Osteocyte (in vitro differentiated cells): ENCODE results near the gene ZFYVE9. TPM values are rescaled to one million over a fixed set of nuclear protein-coding genes. Genes with fewer than 3 reads are reported as not detected.

Experiments used
- DNase-seq: peaks from one replicate; pipeline ENCODE4 v3.0.0; 2021; ENCODE audit warnings: mixed read lengths; ENCODE audit not compliant: unreplicated experiment; ENCODE audit errors: extremely low spot score
- H3K27ac Mint-ChIP-seq: one replicate; pipeline ENCODE4 v1.8.0; 2021; ENCODE audit warnings: mild to moderate bottlenecking, mixed read lengths; ENCODE audit not compliant: unreplicated experiment
- H3K27me3 Mint-ChIP-seq: one replicate; pipeline ENCODE4 v1.8.0; 2021; ENCODE audit warnings: mixed read lengths; ENCODE audit not compliant: unreplicated experiment
- H3K36me3 Mint-ChIP-seq: one replicate; pipeline ENCODE4 v1.8.0; 2021; ENCODE audit warnings: mixed read lengths; ENCODE audit not compliant: unreplicated experiment
- H3K4me1 Mint-ChIP-seq: one replicate; pipeline ENCODE4 v1.8.0; 2021; ENCODE audit warnings: mixed read lengths; ENCODE audit not compliant: unreplicated experiment
- H3K4me3 Mint-ChIP-seq: one replicate; pipeline ENCODE4 v1.8.0; 2021; ENCODE audit warnings: mild to moderate bottlenecking, moderate library complexity, mixed read lengths; ENCODE audit not compliant: unreplicated experiment
- H3K9me3 Mint-ChIP-seq: one replicate; pipeline ENCODE4 v1.8.0; 2021; ENCODE audit warnings: mixed read lengths; ENCODE audit not compliant: unreplicated experiment
- total RNA-seq: library from RNA; stranded (reverse); gene quantifications from 2 replicates; pipeline ENCODE4 v1.2.1, GENCODE V29; 2021
- TF ChIP-seq, protein P1 (sequence below): fragments of 200-600 bp; sonication (generic); IDR thresholded peaks from 2 replicates; pipeline ENCODE4 v1.5.0; 2021; ENCODE audit warnings: antibody characterized with exemption, mild to moderate bottlenecking, moderate library complexity

The ZFYVE9 gene
- total RNA-seq, 1 donor from 2014 or later = 25.9 TPM

GRCh38 chr1:52209429-52209828 is 67.5 kb downstream of the ZFYVE9 start:
- Mint-ChIP-seq H3K36me3 (peaks cover 3% of the 10 kb centered on the region), H3K9me3 (peaks cover 6% of the 10 kb centered on the region), H3K27ac (no peak overlapping the region), H3K4me1 (no peaks in the 10 kb centered on the region), H3K27me3 (no peaks in the 10 kb centered on the region), H3K4me3 (no peak overlapping the region)
- DNase-seq = no peak
- TF ChIP-seq, protein P1, sequence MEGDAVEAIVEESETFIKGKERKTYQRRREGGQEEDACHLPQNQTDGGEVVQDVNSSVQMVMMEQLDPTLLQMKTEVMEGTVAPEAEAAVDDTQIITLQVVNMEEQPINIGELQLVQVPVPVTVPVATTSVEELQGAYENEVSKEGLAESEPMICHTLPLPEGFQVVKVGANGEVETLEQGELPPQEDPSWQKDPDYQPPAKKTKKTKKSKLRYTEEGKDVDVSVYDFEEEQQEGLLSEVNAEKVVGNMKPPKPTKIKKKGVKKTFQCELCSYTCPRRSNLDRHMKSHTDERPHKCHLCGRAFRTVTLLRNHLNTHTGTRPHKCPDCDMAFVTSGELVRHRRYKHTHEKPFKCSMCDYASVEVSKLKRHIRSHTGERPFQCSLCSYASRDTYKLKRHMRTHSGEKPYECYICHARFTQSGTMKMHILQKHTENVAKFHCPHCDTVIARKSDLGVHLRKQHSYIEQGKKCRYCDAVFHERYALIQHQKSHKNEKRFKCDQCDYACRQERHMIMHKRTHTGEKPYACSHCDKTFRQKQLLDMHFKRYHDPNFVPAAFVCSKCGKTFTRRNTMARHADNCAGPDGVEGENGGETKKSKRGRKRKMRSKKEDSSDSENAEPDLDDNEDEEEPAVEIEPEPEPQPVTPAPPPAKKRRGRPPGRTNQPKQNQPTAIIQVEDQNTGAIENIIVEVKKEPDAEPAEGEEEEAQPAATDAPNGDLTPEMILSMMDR = no peak

- H3K27ac Mint-ChIP-seq = no peak overlapping the region
- H3K4me3 Mint-ChIP-seq = no peak overlapping the region
- peaks cover 6% of the 10 kb centered on the region for H3K9me3 Mint-ChIP-seq
- H3K36me3 Mint-ChIP-seq = peaks cover 3% of the 10 kb centered on the region
- no peaks in the 10 kb centered on the region for H3K4me1 Mint-ChIP-seq
- no peaks in the 10 kb centered on the region for H3K27me3 Mint-ChIP-seq
- no peak for DNase-seq
- TF ChIP-seq, protein P1 = no peak
These were observed 68.2 kb downstream of the ZFYVE9 start for GRCh38 chr1:52210044-52210443.

GRCh38 chr1:52216907-52217458 is 75.1 kb downstream of the ZFYVE9 start:
- Mint-ChIP-seq H3K4me3 (no peak overlapping the region), H3K36me3 (peaks cover 21% of the 10 kb centered on the region), H3K27me3 (no peaks in the 10 kb centered on the region), H3K9me3 (peaks cover 23% of the 10 kb centered on the region), H3K27ac (no peak overlapping the region), H3K4me1 (no peaks in the 10 kb centered on the region)
- TF ChIP-seq, protein P1 = no peak
- DNase-seq = no peak

- TF ChIP-seq, protein P1 = no peak
- Mint-ChIP-seq H3K4me3 (no peak overlapping the region), H3K27ac (no peak overlapping the region), H3K36me3 (peaks cover 15% of the 10 kb centered on the region), H3K27me3 (no peaks in the 10 kb centered on the region), H3K9me3 (peaks cover 26% of the 10 kb centered on the region), H3K4me1 (no peaks in the 10 kb centered on the region)
- no peak for DNase-seq
These were observed 83.3 kb downstream of the ZFYVE9 start for GRCh38 chr1:52225174-52225573.

GRCh38 chr1:52229494-52229893 is 87.6 kb downstream of the ZFYVE9 start:
- H3K36me3 Mint-ChIP-seq = peaks cover 19% of the 10 kb centered on the region
- TF ChIP-seq, protein P1 = no peak
- no peaks in the 10 kb centered on the region for H3K27me3 Mint-ChIP-seq
- H3K4me1 Mint-ChIP-seq = no peaks in the 10 kb centered on the region
- DNase-seq = no peak
- H3K27ac Mint-ChIP-seq = no peak overlapping the region
- H3K9me3 Mint-ChIP-seq = peaks cover 14% of the 10 kb centered on the region
- no peak overlapping the region for H3K4me3 Mint-ChIP-seq
